ENCODE measurements around the gene LDAF1.
"Not testable (repeated sequence)": the region's sequence is repeated elsewhere in the genome, so short reads cannot be mapped to it uniquely, and the experiment has no call there.

LDAF1 gene

DNA sequence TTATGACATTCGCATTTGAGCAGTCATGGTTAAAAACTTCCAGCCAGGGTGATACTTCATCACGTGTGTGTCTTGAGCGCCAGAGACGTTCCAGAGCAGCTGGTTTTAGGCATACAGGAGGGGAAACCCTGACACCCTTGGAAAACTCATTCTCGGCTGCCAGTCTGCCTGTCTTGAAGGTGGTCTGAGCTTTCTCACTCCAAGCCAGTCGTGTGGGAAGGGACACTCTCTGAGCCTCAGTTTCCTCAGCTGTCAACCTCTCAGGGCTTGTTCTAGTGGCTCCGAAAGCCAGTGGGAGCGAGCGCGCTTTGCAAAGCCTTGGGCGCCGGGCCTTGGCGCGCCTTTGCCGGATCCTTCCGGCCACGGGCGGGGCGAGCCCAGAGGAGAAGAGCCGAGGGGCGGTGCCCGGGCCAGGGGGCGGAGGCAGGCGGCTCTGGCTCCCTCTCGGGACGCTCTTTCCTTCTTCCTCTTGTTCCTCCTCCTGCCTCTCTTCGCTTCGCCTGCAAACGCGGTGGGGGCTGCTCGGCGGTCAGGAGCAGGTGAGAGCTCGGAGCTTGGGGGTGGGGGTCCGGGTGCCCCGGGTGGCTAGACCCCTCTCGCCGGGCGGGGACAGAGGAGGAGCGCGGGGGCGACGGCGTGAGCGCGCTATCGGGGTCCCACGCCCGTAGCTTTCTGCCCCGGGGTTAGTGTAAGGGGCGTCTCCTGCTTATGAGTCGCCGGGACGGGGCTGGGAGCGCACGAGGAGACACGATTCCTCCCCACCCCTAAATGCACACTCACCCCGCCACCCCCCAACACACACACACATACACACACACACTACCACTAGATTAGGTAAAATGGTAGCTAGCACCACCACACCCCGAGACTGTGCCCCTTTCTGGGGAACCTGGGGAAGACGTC is at the start of gene LDAF1:
Gene LDAF1 (plus strand): TSS at position 467 of the 903 bp plus-strand sequence. CDS start 2,509 bp downstream, outside the sequence.
- DNase-seq (ENCODE audit: low read depth), result no peak

DNA sequence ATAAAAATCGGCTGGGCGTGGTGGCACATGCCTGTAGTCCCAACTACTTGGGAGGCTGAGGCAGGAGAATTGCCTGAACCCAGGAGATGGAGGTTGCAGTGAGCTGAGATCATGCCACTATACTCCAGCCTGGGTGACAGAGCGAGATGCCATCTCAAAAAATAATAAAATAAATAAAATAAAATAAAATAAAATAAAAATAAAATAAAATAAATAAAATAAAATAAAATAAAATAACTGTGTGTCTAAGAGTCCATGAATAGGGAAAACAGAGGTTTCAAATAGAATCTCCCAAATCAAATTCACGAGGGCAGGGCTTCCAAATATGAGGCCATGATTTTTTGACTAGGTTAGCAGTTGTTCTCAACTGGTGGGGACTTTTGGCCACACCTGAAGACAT is 42.9 kb upstream of the LDAF1 start:
- not testable (repeated sequence) for DNase-seq (ENCODE audit: low read depth)

DNA sequence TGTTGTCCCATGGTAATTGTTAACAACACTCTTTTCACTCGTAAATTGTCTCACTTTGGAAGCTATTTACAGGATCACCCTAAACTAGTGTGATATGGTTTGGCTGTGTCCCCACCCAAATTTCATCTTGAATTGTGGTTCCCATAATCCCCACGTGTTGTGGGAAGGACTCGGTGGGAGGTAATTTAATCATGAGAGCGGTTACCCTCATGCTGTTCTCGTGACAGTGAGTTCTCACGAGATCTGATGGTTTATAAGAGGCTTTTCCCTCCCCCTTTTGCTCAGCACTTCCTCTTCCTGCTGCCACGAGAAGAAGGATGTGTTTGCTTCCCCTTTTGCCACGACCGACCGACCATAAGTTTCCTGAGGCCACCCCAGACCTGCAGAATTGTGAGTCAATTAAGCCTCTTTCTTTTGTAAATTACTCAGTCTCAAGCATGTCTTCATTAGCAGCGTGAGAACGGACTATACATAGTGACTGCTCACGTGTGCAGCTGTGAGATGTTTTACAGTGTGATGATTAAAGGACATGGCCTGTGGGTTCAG is 42.3 kb upstream of the LDAF1 start:
- no peak for DNase-seq (ENCODE audit: low read depth)

DNA sequence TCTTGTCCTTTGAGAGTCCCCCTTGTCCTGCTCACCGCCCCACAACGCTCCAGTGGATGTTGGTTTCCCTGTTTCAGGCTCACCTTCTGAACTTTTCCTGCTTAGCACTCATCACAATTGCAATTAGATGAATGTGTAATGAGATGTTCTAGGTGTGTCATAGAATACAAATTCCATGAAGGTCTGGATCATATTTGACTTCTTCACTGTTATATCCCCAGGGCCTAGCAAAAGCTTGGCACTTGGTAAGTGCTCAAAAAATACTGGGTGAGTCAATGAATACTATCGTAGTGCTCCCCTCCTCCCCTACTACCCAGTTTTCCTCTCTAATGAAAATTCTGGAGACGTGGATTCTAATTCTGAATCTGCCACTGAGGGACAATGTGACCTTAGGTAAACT is 40.9 kb upstream of the LDAF1 start:
- no peak for DNase-seq (ENCODE audit: low read depth)

DNA sequence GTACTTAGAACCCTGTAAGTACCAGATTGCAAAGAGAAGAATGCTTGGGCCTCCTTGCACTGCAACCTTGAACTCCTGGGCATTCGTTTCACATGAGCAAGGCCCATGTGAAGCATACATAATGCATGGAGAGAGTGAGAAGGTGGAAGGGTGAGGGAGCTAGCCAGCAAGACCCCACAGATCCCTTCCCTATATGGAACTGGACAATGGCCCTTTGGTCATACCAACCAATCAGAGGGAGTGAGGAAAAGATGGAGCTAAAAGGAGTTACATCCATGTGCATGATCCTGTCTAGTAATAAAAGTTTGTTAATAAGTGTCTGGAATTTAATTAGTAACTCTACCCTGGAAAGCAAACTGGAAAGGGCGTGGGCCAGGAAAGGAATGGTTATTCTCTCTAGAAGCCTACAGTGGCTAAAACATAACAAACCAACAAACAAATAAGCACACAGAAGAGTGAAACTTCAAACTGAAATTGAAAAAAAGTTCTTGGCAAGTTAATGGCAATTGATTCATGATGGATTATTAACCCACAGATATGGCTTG is 37.4 kb upstream of the LDAF1 start:
- DNase-seq (ENCODE audit: low read depth), result no peak

DNA sequence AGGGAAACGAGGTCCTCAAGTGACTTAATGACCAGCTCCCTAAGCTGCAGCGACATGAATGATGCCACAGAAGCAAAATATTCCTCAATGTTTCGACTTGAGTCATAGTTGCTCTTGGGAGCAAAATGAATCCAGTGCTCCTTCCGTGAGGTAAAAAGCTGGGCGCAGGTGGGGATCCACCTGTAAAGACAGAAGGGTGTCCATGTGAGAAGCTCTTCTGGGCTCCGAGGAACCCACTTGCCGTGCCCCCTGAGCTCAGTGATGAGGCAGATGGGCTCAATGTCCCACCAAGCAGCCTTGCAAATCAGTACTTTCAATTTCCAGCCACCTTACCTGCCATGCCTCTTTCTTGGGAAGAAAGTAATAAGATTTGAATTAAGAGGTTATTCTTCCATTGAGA is 33.3 kb upstream of the LDAF1 start:
- no peak for DNase-seq (ENCODE audit: low read depth)

DNA sequence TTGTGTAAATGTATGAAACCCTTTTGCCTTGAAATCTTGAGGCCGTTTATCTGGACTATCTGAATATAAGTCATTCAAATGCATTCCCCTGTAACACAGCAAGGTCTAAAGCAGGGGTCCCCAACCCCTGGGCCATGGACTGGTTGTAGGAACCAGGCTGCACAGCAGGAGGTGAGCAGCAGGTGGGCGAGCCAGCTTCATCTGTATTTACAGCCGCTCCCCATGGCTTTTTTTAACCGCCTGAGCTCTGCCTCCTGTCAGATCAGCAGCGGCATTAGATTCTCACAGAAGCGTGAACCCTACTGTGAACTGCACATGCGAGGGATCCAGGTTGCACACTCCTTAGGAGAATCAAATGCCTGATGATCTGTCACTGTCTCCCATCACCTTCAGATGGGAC is 32.0 kb upstream of the LDAF1 start:
- DNase-seq (ENCODE audit: low read depth), result no peak

DNA sequence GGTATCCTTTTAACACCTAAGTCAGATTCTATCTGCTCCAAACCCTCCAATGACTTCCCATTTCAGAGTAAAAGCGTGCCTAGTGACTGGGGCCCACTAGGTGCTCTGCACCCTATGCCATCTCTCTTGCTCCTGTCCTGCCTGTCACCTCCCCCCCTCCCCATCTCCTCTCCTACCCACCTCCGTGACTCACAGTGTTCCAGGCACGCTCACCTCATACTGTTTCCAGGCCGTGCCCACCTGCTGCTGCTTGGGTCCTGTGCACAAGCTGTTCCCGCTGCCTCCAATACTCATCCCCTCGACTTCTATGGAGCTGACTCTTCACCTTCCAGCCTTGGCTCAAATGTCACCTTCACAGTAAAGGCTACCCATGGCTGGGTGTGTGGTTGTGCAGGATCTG is 29.5 kb upstream of the LDAF1 start:
- no peak for DNase-seq (ENCODE audit: low read depth)

DNA sequence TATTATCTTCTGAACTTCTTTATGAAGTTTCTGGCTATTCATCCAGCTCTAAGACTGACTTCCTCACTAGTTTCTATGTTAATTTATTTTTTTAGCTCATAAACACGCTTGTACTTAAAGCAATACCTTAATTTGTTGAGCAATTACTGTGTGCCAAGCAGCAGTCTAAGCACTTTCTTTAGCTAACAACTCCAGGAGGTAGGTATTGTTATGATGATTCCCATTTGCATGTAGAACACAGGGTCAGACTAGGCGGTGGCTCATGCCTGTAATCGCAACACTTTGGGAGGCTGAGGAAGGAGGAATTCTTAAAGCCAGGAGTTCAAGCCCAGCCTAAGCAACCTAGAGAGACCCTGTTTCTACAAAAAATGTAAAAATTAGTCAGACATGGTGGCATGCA is 27.7 kb upstream of the LDAF1 start:
- no peak for DNase-seq (ENCODE audit: low read depth)

DNA sequence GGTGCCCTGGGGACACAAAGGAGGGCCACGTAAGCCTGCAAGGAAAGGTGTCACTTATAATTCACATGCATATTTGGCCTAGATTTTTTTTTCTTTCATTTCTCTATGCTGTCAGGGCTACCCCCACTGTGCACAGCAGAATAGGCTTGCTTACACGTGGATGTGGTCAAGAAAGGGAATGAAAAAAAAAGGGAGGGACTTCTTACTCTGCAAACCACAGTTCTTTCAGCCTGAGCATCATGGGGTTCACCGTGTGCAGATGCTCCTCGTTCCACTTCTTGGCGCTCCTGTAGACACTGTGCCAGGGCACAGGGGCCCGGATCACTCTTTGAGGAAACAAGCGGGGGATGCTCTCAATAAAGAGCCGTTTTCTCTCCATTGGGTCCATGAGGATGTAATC is 24.4 kb upstream of the LDAF1 start:
- no peak for DNase-seq (ENCODE audit: low read depth)

DNA sequence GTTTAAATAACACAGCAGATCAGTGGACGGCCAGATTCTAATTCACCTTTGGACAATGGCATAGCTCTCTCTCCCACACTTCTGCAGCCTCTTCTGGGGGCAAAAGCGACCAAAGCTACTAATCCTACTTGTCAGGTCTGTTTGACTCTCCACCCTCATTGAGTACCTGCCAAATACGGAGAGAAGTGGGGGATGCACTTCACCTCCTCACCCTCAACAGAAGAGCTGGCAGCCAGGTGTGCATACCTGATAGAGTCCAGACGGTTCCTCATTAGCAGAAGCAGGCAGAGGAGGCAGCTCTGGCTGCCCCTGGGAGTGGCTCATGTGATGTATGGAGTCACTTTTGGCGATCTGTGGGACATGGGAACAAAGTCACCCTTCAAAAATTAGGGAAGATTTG is 12.7 kb upstream of the LDAF1 start:
- DNase-seq (ENCODE audit: low read depth), result no peak

DNA sequence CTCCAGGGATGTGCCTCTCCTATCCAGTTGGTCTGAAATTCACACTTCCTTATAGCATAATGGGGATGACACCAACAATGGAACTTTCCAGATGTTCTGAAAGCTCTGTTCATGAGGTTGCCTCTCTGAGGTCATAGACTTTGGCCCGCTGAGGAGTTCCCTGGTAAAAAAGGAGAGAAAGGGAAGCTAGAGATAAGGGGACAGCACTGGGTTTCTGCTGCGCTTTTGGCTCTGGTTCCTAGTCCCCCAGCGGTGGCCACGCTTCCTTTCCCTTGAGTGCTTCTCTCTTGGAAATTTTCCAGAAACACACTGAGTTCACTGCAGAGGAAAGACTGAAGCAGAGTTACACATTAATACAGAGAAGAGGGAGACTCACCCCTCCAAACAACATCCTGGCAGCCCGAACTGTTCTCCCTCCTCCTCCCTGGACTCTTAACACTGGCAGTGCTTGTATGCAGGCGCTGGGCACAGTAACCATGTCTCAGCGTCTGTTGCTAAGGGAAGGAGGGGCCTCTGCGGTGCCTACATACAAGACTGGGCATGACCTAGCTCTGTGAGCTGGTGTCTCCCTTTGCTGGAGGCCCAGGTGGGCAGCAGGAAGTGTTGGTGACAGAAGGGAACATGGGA is 8.0 kb upstream of the LDAF1 start, which contains the start of gene DNAH3:
Gene DNAH3 (minus strand): TSS at position 472 of the 627 bp plus-strand sequence. CDS start 527 bp downstream, outside the sequence.
- no peak for DNase-seq (ENCODE audit: low read depth)

DNA sequence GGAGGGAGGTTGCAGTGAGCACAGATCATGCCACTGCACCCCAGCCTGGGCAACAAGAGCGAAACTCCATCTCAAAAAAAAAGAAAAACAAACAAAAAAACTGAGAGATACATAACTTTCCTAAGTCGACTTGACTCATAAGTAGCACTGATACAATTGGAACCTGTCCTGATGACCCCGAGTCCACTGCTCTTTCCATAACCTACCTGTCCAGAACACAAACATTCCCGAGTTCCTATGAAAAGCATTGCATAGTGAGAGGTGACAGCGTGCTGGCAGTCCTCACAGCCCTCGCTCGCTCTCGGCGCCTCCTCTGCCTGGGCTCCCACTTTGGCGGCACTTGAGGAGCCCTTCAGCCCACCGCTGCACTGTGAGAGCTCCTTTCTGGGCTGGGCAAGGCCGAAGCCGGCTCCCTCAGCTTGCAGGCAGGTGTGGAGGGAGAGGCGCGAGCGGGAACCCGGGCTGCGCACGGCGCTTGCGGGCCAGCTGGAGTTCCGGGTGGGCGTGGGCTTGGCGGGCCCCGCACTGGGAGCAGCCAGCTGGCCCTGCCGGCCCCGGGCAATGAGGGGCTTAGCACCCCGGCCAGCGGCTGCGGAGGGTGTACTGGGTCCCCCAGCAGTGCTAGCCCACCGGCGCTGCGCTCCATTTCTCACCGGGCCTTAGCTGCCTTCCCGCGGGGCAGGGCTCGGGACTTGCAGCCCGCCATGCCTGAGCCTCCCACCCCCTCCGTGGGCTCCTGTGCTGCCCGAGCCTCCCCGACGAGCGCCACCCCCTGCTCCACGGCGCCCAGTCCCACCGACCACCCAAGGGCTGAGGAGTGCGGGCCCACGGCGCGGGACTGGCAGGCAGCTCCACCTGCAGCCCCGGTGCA is 6.1 kb upstream of the LDAF1 start:
- DNase-seq (ENCODE audit: low read depth), result not testable (repeated sequence)

DNA sequence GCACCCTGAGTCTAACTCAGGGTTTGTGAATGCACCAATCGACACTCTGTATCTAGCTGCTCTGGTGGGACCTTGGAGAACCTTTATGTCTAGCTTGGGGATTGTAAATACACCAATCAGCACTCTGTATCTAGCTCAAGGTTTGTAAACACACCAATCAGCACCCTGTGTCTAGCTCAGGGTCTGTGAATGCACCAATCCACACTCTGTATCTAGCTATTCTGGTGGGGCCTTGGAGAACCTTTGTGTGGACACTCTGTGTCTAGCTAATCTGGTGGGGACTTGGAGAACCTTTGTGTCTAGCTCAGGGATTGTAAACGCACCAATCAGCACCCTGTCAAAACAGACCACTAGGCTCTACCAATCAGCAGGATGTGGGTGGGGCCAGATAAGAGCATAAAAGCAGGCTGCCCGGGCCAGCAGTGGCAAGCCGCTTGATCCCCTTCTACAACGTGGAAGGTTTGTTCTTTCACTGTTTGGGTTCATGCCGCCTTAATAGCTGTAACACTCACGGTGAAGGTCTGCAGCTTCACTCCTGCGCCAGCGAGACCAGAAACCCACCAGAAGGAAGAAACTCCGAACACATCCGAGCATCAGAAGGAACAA is 5.2 kb upstream of the LDAF1 start:
- DNase-seq (ENCODE audit: low read depth), result not testable (repeated sequence)

DNA sequence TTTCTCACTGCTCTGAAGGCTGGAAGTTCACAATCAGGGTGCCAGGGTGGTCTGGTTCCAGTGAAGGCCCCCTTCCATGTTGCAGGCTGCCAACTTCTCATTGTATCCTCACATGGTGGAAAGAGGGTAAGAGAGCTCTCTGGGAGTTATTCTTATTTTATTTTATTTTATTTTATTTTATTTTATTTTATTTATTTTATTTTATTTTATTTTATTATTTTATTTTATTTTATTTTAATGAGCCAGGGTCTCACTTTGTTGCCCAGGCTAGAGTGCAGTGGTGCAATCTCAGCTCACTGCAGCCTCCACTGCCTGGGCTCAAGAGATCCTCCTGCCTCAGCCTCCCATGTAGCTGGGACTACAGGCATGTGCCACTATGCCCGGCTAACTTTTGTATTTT is 2.5 kb upstream of the LDAF1 start:
- DNase-seq (ENCODE audit: low read depth), result not testable (repeated sequence)

DNA sequence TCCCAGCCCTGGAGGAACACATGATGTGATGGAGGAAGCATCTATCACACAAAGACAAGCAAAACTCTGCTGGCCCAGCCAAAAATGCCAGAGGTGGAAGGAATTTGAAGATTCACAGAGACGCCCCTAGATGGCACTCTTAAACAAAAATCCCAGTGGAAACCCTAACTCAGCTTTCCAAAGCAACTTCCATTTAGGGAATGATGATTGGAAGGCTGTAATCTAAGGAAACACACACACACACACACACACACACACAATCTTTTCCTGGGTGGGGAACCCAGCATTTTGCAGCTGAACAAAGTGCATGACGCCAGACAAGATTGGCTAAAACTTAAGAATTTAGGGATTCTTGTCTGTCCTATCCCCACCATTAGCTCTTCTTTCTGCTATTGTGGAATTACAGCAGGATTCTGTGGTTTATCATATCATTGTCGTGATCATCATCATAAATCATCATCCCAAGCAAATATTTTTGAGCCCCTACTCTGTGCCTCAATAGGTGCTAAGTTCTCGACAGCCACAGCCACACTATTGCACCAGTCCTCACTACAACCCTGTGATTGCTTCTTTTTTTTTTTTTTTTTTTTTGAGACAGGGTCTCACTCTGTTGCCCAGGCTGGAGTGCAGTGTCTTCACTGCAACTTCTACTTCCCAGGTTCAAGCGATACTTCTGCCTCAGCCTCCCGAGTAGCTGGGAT is 1.6 kb upstream of the LDAF1 start:
- DNase-seq (ENCODE audit: low read depth), result peak; percentile 43

DNA sequence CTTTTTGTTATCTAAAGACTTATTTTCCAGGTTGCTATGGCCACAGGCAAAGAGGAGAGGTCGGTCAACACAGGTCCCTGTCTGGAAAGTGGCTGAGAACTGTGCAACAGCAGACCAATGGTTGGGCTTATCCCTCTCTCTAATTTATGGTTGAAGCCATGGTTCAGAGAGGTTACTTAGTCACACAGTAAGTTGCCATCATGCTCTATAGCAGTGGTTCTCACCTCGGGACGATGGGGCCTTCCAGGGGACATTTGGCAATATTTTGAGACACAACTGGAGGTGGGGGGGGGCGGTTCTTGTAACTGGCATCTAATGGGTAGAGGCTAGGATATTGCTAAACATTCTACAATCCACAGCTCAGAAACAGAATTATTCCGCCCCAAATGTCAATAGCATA is 842 bp upstream of the LDAF1 start:
- DNase-seq (ENCODE audit: low read depth), result no peak

DNA sequence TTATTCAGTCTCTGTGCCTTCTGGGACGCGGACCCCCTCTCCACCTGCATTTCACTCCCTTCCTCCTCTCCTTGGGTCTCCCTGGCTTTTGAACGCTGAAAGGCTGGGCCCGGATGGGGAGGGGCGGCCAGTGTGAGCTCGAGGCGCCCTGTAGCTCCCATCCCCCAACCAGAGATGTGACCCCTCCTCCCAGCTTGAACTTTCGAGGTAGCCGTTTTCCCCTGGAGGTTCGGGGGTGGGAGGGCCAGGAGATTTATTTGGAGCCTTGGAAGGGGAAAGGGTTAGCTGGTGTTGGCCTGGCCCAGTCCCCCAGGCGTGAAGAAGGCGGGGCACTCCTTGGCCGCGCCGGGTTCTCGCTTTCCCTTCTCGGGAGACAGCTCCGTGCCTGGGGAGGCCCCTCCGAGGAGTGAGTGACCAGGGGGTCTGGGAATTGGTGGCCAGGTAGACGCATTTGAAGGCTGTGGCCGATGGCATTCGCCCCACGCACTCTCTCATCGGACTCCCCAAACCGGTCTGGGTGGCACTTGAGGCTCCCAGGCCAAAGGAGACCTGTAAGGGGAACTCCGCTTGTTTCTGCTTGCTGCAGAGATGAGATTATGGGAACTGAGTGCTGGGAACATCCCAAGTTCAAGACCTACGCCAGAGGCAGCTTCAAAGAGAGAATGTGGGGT is 942 bp downstream of the LDAF1 start:
- no peak for DNase-seq (ENCODE audit: low read depth)

DNA sequence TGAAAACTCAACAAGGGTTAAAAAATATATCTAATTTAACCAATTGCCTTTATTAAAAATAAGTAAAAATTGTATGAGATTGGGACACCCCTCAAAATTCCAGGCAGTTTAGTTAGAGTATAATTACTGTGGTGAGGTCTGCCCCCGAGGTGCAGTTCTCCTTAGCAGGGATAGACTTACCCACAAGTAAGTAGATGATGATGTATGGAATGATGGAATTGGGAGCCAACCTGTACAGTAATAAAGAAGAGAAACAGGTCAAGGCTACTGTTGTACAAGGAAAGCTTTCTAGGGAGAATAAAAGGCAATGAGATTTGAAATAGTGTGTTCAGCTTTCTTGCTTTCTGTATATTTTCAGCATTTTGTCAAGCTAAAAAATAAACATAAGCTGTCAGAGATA is 1.8 kb downstream of the LDAF1 start:
- no peak for DNase-seq (ENCODE audit: low read depth)

DNA sequence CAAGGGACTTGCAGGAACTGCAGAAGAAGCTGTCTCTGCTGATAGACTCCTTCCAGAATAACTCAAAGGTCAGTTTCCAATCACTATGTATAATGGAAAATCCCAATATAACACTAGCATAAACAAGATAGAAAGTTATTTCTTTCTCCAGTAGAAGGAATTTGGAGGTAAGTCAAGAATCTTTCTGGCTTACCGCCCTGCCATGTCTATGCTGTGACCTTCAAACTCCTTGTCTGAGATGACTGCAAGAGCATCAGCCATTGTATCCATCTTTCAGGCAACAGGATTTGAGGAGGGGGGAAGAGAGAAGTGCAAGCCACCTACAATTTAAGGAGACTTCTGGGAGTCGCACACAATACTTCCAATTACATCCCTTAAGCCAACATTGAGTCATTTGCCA is 2.7 kb downstream of the LDAF1 start:
- DNase-seq (ENCODE audit: low read depth), result no peak

All from non-pigmented ciliary epithelial cell (primary cell).